HepG2 (cell line): ENCODE measurements around the gene IPO13. TPM values are rescaled to one million over a fixed set of nuclear protein-coding genes. Genes with fewer than 3 reads are reported as not detected.

ENCODE experiments used
- ATAC-seq: fragments of 200-7000 bp; cut with Tn5 transposase; 3 replicates; pipeline ENCODE4 v1.9.1; 2020; ENCODE audit warnings: mild to moderate bottlenecking, moderate library complexity
- BruUV-seq: library from RNA; stranded (reverse); fragments of 400-500 nt; replicated peaks from 2 replicates; lab custom pipeline; 2021; lab: Mats Ljungman, UMichigan
- CTCF ChIA-PET: fragments of 300-600 bp; formaldehyde crosslinking; extraction: SDS; loops from one replicate; lab custom pipeline; 2021; ENCODE audit warnings: low total read pairs, inconsistent platforms, low intra/inter-chr PET ratio; lab: Yijun Ruan, JAX
- POLR2A ChIA-PET: fragments of 350-600 bp; sonication (Branson Sonifier 250); formaldehyde crosslinking; loops from one replicate; lab custom pipeline; 2020; ENCODE audit warnings: antibody characterized with exemption, inconsistent platforms; lab: Yijun Ruan, JAX
- DNase-seq: peaks from one replicate; pipeline ENCODE4 v3.0.0-alpha.2; 2015; ENCODE audit warnings: low spot score
- FAIRE-seq: peaks from 3 replicates; lab custom pipeline; 2011; peaks lifted over from hg19 to GRCh38; lab: Jason Lieb, UNC
- H2AFZ ChIP-seq: one replicate; pipeline ENCODE4 v1.6.1; 2011; ENCODE audit warnings: low read length, inconsistent platforms
- H3K27ac ChIP-seq: fragments of 300-600 bp; 3 replicates; pipeline ENCODE4 v1.8.0; 2011; ENCODE audit warnings: mixed run types, mild to moderate bottlenecking, mixed read lengths, low read length, inconsistent platforms; ENCODE audit not compliant: insufficient read depth; ENCODE audit errors: extremely low read length
- H3K27me3 ChIP-seq, 2 experiments: fragments of 200-600 bp in 1 of 2; 2 replicates in 1 of 2; 3 replicates in 1 of 2; pipeline versions ENCODE4 v1.6.0 to v1.8.0; 2011; ENCODE audit warnings: low read length in 2 of 2, mild to moderate bottlenecking in 2 of 2, moderate library complexity in 2 of 2, inconsistent platforms in 1 of 2; ENCODE audit not compliant: insufficient read depth in 2 of 2, control insufficient read depth in 1 of 2
- H3K36me3 ChIP-seq, 2 experiments: fragments of 200-600 bp in 1 of 2; replicated peaks in 1 of 2; 2 replicates in 1 of 2; 3 replicates in 1 of 2; pipeline versions ENCODE4 v1.5.1 to v1.8.0; 2011; ENCODE audit warnings: low read length in 2 of 2, inconsistent platforms in 1 of 2; ENCODE audit not compliant: insufficient read depth in 2 of 2, control insufficient read depth in 1 of 2
- H3K4me1 ChIP-seq: 2 replicates; pipeline ENCODE4 v1.5.1; 2012; ENCODE audit warnings: low read length, inconsistent platforms; ENCODE audit not compliant: insufficient read depth
- H3K4me2 ChIP-seq: 2 replicates; pipeline ENCODE4 v1.6.0; 2011; ENCODE audit warnings: low read depth, low read length, inconsistent platforms
- H3K4me3 ChIP-seq, 3 experiments: fragments of 200-600 bp in 1 of 3; sonication (generic), shearing (Covaris generic) in 1 of 3; replicated peaks in 1 of 3; 2 replicates each; pipeline ENCODE4 v1.5.1; 2011 to 2016; ENCODE audit warnings: low read length in 3 of 3, inconsistent platforms in 2 of 3, low read depth in 2 of 3, mild to moderate bottlenecking in 2 of 3, control low read depth in 1 of 3, mixed read lengths in 1 of 3; ENCODE audit not compliant: insufficient read depth in 1 of 3
- H3K79me2 ChIP-seq: one replicate; pipeline ENCODE4 v1.6.1; 2011; ENCODE audit warnings: low read length, inconsistent platforms; ENCODE audit not compliant: insufficient read depth
- H3K9ac ChIP-seq: 2 replicates; pipeline ENCODE4 v1.6.0; 2011; ENCODE audit warnings: mild to moderate bottlenecking, low read depth, low read length, inconsistent platforms; ENCODE audit not compliant: insufficient read depth
- H3K9me3 ChIP-seq: 2 replicates; pipeline ENCODE4 v1.5.1; 2012; ENCODE audit warnings: mild to moderate bottlenecking, low read length
- H4K20me1 ChIP-seq: 2 replicates; pipeline ENCODE4 v1.6.0; 2011; ENCODE audit warnings: inconsistent platforms, mild to moderate bottlenecking, low read length, moderate library complexity; ENCODE audit not compliant: insufficient read depth
- CBX1 ChIP-seq: IDR thresholded peaks from one replicate; pipeline ENCODE4 v1.6.1; 2016; ENCODE audit warnings: antibody characterized with exemption, low read depth
- CBX5 ChIP-seq: sonication (generic); formaldehyde crosslinking; IDR thresholded peaks from 2 replicates; pipeline ENCODE4 v1.4.0; 2020; ENCODE audit warnings: missing genetic modification reagents, borderline replicate concordance
- HIVEP1 ChIP-seq: sonication (generic); formaldehyde crosslinking; IDR thresholded peaks from 2 replicates; pipeline ENCODE4 v1.4.0; 2020; ENCODE audit warnings: mild to moderate bottlenecking, missing genetic modification reagents
- HNRNPUL1 ChIP-seq: fragments of 200-400 bp; formaldehyde crosslinking; IDR thresholded peaks from 2 replicates; pipeline ENCODE4 v1.6.1; 2017; ENCODE audit warnings: low read depth, mild to moderate bottlenecking, low read length, moderate library complexity
- HOXD1 ChIP-seq: sonication (generic); formaldehyde crosslinking; IDR thresholded peaks from 2 replicates; pipeline ENCODE4 v1.5.0; 2020; ENCODE audit warnings: missing genetic modification reagents
- JUN ChIP-seq: sonication (generic); formaldehyde crosslinking; IDR thresholded peaks from 2 replicates; pipeline ENCODE4 v1.4.0; 2020; ENCODE audit warnings: mild to moderate bottlenecking, missing genetic modification reagents
- KDM3A ChIP-seq: IDR thresholded peaks from 2 replicates; pipeline ENCODE4 v1.6.1; 2018; ENCODE audit warnings: low read depth, missing compliant biosample characterization
- NONO ChIP-seq, 2 experiments: fragments of 450-650 bp in 1 of 2; sonication (generic) in 1 of 2; formaldehyde crosslinking in 1 of 2; IDR thresholded peaks in 1 of 2; conservative IDR thresholded peaks in 1 of 2; 2 replicates each; pipeline versions ENCODE4 v1.6.1 to v1.8.0; 2017 to 2022; ENCODE audit warnings: mild to moderate bottlenecking in 1 of 2, missing genetic modification reagents in 1 of 2, moderate library complexity in 1 of 2
- U2AF1 ChIP-seq: fragments of 200-400 bp; formaldehyde crosslinking; optimal IDR thresholded peaks from 2 replicates; pipeline ENCODE3; 2017; ENCODE audit warnings: mild to moderate bottlenecking, low read depth, low read length
- YEATS4 ChIP-seq: sonication (generic); formaldehyde crosslinking; IDR thresholded peaks from 2 replicates; pipeline ENCODE4 v1.4.0; 2020; ENCODE audit warnings: missing genetic modification reagents, borderline replicate concordance
- ZNF501 ChIP-seq: sonication (generic); formaldehyde crosslinking; IDR thresholded peaks from 2 replicates; pipeline ENCODE4 v1.5.1; 2020; ENCODE audit warnings: mild to moderate bottlenecking, moderate library complexity, missing genetic modification reagents
- ZNF550 ChIP-seq: sonication (generic); formaldehyde crosslinking; IDR thresholded peaks from 2 replicates; pipeline ENCODE4 v1.4.0; 2020; ENCODE audit warnings: mild to moderate bottlenecking, missing genetic modification reagents, borderline replicate concordance
- ZNF607 ChIP-seq: sonication (generic); formaldehyde crosslinking; IDR thresholded peaks from 2 replicates; pipeline ENCODE4 v1.5.1; 2020; ENCODE audit warnings: missing genetic modification reagents, mild to moderate bottlenecking, borderline replicate concordance
- ZNF768 ChIP-seq: sonication (generic); formaldehyde crosslinking; IDR thresholded peaks from 2 replicates; pipeline ENCODE4 v1.4.0; 2020; ENCODE audit warnings: missing genetic modification reagents
- ZSCAN31 ChIP-seq: sonication (generic); formaldehyde crosslinking; IDR thresholded peaks from 2 replicates; pipeline ENCODE4 v1.5.0; 2020; ENCODE audit warnings: low read depth, mild to moderate bottlenecking, missing genetic modification reagents
- WGBS: methylation state at CpG from one replicate; pipeline ENCODE4 v1.1.6; 2017; ENCODE audit warnings: low lambda C conversion rate; 5-methylcytosine and 5-hydroxymethylcytosine counted together
- in situ Hi-C: cut with HindIII; loops from 2 replicates; pipeline ENCODE4 v1.10.0; 2017; ENCODE audit warnings: low pct_unique_long_range_greater_than_20kb; ENCODE audit not compliant: extremely low pct_ligation_motif_present
- intact Hi-C: fragments of 100-400 bp; cut with micrococcal nuclease; formaldehyde crosslinking; loops from one replicate; pipeline ENCODE4 v1.10.0; 2022; ENCODE audit not compliant: unreplicated experiment
- polyA plus RNA-seq, 8 experiments: library from polyadenylated mRNA; depleted of rRNA in 3 of 8; stranded (reverse) in 7 of 8; unstranded in 1 of 8; fragments of >200 nt; fragmentation: Illumina TruSeq in 4 of 8; extraction: Trizol in 4 of 8; gene quantifications; 2 replicates each; pipeline versions ENCODE4 v1.2.1 to v1.2.3, GENCODE V29; 2011 to 2016; ENCODE audit warnings: low read depth in 4 of 8, missing spikeins in 1 of 8, mixed read lengths in 1 of 8; ENCODE audit not compliant: insufficient read depth in 1 of 8
- total RNA-seq, 5 experiments: library from RNA; depleted of rRNA; stranded (reverse); fragments of >200 nt; fragmentation: Illumina TruSeq; extraction: Trizol; gene quantifications; 2 replicates each; pipeline ENCODE4 v1.2.3, GENCODE V29; 2016; ENCODE audit warnings: low read depth in 1 of 5
- TF ChIP-seq, protein P1 (sequence below): sonication (generic); formaldehyde crosslinking; IDR thresholded peaks from 2 replicates; pipeline ENCODE4 v1.4.0; 2020; ENCODE audit warnings: mild to moderate bottlenecking, missing genetic modification reagents
- TF ChIP-seq, protein P2 (sequence below): IDR thresholded peaks from 2 replicates; pipeline ENCODE4 v1.6.1; 2012; ENCODE audit warnings: inconsistent platforms

The IPO13 gene
- total and polyA plus RNA-seq, 2 of the 13 experiments (the other 11 are each of a cell fraction or from before 2014, with no cell fraction given), result 12.9 to 15.6 TPM

DNA sequence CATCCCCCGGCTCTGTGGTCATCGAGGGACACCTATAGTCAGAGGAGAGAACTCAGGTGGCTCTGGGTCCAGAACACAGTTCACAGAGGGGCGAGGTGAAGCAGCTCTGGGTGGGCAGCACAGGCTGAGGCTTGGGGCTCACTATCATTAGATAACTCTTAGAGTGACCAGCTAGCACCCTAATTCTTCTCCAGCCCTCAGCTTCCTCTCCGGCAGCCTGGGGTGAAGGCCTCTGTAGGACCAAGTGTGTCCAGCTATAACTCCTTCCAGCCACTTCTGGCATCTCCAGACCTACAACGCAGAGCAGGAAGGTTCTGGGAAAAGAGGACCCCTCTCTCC, 11.8 kb upstream of the IPO13 start:
- peak overlapping the region; percentile 0 for H3K27ac ChIP-seq
- DNase-seq, result no peak
- CTCF ChIA-PET, result interaction anchor here (4.6 kb wide), 1 partner anchor 171 kb away, joined by 44 read pairs; no protein-coding TSS in a partner anchor
- no peaks in the 10 kb centered on the region for H3K9me3 ChIP-seq
- TF ChIP-seq ZNF550 (CRISPR knock-in tag) (no peak), ZNF501 (CRISPR knock-in tag) (0 out of 2 replicates have a peak, but pooled peaks have one; percentile 39), KDM3A (CRISPR knock-in tag) (0 out of 2 replicates have a peak, but pooled peaks have one; percentile 5), CBX5 (CRISPR knock-in tag) (0 out of 2 replicates have a peak, but pooled peaks have one; percentile 7), ZSCAN31 (0 out of 2 replicates have a peak, but pooled peaks have one; percentile 49), U2AF1 (peak; percentile 10), YEATS4 (CRISPR knock-in tag) (no peak), NONO (IDR thresholded peaks at IDR 0.05) (no peak), NONO (CRISPR knock-in tag; conservative IDR thresholded peaks at IDR 0.05) (0 out of 2 replicates have a peak, but pooled peaks have one; percentile 13), CBX1 (no peak), HNRNPUL1 (no peak), JUN (CRISPR knock-in tag) (0 out of 2 replicates have a peak, but pooled peaks have one; percentile 6), ZNF768 (CRISPR knock-in tag) (no peak), HIVEP1 (CRISPR knock-in tag) (no peak), HOXD1 (no peak), ZNF607 (CRISPR knock-in tag) (0 out of 2 replicates have a peak, but pooled peaks have one; percentile 9)
- TF ChIP-seq, protein P1, sequence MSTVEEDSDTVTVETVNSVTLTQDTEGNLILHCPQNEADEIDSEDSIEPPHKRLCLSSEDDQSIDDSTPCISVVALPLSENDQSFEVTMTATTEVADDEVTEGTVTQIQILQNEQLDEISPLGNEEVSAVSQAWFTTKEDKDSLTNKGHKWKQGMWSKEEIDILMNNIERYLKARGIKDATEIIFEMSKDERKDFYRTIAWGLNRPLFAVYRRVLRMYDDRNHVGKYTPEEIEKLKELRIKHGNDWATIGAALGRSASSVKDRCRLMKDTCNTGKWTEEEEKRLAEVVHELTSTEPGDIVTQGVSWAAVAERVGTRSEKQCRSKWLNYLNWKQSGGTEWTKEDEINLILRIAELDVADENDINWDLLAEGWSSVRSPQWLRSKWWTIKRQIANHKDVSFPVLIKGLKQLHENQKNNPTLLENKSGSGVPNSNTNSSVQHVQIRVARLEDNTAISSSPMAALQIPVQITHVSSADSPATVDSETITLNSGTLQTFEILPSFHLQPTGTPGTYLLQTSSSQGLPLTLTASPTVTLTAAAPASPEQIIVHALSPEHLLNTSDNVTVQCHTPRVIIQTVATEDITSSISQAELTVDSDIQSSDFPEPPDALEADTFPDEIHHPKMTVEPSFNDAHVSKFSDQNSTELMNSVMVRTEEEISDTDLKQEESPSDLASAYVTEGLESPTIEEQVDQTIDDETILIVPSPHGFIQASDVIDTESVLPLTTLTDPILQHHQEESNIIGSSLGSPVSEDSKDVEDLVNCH, result no peak
- TF ChIP-seq, protein P2, sequence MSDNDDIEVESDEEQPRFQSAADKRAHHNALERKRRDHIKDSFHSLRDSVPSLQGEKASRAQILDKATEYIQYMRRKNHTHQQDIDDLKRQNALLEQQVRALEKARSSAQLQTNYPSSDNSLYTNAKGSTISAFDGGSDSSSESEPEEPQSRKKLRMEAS, result 0 out of 2 replicates have a peak, but pooled peaks have one; percentile 10
- TF ChIP-seq, all 625 proteins: peak for 9
- H3K79me2 ChIP-seq, result no peaks in the 10 kb centered on the region
- H3K4me2 ChIP-seq, result peak overlapping the region; percentile 99
- peak overlapping the region; percentile 8 for H2AFZ ChIP-seq
- H3K4me1 ChIP-seq, result peaks cover 39% of the 10 kb centered on the region
- WGBS, result 8% methylated on average over 4 of the region's 5 CpGs
- POLR2A ChIA-PET, result interaction anchor here (0.5 to 4.3 kb wide), 8 partner anchors 9 to 901 kb away, joined by 3 to 38 read pairs (median 6); partner anchors contain the start of genes ATP6V0B, IPO13, SLC6A9 and ST3GAL3
- intact Hi-C loops, result loop anchor here (1.0 to 10.0 kb wide), 3 partner anchors 100 to 406 kb away; partner anchors contain the start of gene SLC6A9
- no peaks in the 10 kb centered on the region for H3K36me3 ChIP-seq
- no peak overlapping the region for H3K9ac ChIP-seq
- no peaks in the 10 kb centered on the region for H3K27me3 ChIP-seq
- in situ Hi-C loops, result loop anchor here (5.0 kb wide), 2 partner anchors 178 to 408 kb away; no protein-coding TSS in a partner anchor
- H4K20me1 ChIP-seq, result 0 out of 2 replicates have a peak, but pooled peaks cover 2% of the 10 kb centered on the region
- H3K4me3 ChIP-seq, result peak overlapping the region in 2 of 3 experiments; percentile 61 to 84; a peak in 2 of 6 replicates
- BruUV-seq, result no TSS peak
- FAIRE-seq (no peak), ATAC-seq (peak; percentile 70)
